Non-pigmented ciliary epithelial cell (primary cell): Measurements from ENCODE around the gene RERG.
"Not testable (repeated sequence)": the region's sequence is repeated elsewhere in the genome, so short reads cannot be mapped to it uniquely, and the experiment has no call there.

ENCODE experiments used
- DNase-seq: peaks from one replicate; pipeline ENCODE4 v3.0.0-alpha.2; 2010; ENCODE audit warnings: low read depth

The RERG gene, protein sequence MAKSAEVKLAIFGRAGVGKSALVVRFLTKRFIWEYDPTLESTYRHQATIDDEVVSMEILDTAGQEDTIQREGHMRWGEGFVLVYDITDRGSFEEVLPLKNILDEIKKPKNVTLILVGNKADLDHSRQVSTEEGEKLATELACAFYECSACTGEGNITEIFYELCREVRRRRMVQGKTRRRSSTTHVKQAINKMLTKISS

GRCh38 chr12:15220915-15221885 lies at the start of gene RERG:
TSS of gene RERG (minus strand) at chr12:15221417. CDS start at chr12:15217489, 3,928 bp downstream.
- DNase-seq, result no peak

- DNase-seq, result no peak
Measured at GRCh38 chr12:15270591-15270990, 49.4 kb upstream of the RERG start.

DNA sequence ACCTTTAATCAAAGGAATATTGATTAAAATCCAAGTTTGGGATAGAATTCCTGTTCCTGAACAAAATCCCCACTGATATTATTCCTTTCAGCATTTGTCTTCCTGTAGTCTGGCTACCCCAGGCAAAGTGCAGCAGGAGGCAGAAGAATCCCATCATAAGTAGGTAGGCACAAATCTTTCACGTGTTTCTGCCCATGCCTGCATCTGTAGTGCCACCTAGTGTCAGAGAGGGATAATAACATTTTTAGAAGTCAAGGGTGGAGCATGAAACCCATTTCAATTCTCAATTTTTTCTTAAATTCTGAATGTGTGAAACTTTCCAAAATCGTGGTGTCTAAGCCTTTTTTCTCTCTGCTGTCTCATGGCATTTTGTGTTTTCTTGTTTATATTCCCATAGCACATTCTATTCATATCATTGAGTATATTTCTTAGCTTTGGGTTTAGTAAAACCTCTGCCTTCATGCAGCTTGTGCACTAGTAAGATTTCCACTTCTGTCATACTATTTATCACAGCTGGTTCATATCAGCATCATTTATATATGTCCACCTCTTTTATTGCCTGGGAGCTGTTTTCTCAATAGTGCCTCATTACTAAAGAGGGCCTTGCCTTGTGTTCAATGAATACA lies 47.8 kb upstream of the RERG start:
- no peak for DNase-seq

GRCh38 chr12:15268309-15268708 lies 47.1 kb upstream of the RERG start:
- DNase-seq, result no peak

DNA sequence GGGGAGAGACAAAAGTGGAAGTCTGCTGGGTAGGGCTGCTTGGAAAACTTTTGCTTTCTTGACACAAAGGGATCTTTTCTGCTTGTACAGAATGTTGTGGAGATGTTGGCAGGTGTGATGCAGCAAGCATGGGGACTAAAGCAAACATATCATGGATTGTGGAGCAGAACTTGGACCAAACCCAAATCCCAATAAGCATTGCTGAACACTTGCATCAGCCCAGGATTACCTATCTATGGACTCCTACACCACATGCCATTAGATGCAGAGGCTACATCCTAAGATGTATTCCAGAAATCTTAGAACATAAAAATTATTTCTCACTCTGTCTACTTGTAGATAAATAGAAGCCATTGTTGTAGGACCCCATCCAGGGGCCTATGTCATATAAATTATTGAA lies 44.7 kb upstream of the RERG start:
- no peak for DNase-seq

DNA sequence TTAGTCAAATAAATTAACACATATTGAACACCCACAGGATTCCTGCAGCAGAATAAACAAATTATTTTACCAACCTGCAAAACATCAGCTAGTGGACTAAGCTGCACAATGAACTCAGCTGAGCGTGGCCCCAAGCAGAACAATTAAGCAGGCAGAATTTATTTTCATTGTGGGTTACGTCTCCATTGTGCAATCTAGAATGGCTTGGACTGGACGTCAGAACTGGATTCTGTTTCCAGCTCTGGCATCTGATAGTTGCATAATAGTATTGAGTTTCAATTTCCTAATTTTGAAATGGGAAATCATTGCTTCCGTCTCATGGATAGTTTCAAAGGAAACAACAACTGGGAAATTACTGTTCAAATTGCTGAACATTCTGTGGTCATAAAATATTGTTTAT lies 35.5 kb upstream of the RERG start:
- no peak for DNase-seq

GRCh38 chr12:15253990-15254389 lies 32.8 kb upstream of the RERG start:
- no peak for DNase-seq

DNA sequence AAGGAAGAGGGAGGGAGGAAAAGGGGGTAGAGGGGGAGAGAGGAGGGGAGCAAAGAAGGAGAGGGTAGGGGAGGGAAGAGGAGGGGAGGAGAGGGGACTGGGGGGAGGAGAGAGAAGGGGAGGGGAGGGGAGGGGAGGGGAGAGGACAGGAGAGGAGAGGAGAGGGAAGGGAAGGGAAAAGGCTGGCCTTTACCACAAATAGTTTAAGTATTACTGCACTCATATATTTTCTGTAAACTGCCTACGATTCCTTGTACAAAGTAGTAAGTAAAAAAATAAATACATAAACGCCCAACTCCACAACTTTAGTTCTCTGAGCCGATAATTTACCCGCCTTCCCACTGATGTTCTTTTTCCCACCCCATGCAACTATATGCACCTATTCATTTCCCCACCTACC lies 23.7 kb upstream of the RERG start:
- DNase-seq, result no peak

DNA sequence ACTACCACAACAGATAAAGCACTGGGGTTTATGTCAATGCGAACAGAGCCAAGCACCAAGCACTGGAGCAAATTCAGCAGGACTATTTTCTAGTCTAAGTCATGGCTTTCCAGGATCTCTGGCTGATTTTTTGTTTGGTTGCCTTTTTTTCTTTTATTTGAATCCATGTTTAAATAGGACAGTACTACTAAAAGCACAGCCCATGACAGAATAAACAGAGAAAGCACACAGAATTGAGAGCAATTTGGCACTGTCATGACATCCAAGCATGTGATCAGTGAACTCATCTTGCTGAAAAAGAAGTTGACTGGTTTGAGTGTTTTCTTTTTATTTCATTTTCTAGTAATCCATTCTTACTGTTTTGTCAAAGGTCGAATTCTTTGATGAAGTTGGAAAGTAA lies 23.1 kb upstream of the RERG start:
- DNase-seq, result no peak

DNA sequence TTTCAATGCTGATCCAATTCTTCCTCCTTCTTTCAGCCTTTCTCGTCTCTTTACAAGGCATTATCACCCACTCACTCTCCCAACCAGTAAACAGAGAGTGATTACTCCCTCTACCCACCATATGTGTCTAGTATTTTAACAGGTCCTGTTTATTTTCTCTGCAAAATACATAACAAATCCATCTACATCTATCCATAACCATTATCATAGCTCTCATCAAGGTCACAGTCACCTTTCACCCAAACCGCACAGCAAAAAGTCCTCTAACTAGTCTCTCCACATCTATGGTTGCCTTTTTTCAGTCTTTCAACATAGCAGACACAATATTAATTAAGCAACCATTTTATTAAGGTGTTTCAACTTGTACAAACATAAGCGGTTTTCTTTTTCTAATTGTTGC lies 21.9 kb upstream of the RERG start:
- DNase-seq, result no peak

- no peak for DNase-seq
Measured at GRCh38 chr12:15240898-15241297, 19.7 kb upstream of the RERG start.

GRCh38 chr12:15234508-15234907 lies 13.3 kb upstream of the RERG start:
- no peak for DNase-seq

DNA sequence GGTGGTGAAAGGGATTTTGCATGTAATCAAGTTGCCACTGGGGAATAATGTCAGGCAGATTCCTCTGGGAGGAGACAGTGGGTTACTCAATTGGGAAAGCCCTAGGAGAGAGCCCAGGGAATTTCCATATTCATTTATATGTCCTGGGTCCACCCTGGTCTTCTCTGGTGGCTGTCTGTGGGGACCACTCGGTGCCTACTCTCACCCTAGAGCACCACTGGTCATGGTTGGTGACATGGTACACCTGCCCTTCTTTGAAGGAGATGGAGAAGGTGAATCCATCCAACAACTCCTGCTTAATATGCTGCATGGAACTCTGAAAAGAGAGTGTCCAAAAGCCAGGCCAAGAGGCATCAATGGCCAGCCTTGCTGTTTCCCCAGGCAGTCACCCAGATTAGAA lies 12.8 kb upstream of the RERG start:
- DNase-seq, result no peak

DNA sequence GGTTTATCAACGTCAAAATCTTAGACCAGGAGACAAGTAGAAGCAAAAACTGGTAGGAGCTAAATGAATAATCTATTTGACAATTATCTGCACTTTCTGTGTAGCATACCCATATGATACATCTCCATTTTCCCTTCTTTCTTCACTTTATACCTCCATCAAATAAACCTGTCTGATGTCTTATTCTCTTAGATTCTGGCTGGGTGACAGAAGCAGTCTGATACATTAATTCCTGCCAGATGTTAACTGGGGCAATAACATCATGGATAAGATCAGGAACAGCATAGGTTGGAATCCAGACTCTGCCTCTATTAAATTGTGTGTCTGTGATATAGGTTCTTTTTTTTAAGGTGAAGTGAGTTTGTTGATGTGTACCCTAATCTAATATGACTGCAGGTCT lies 11.7 kb upstream of the RERG start:
- DNase-seq, result no peak

- DNase-seq, result no peak
Measured at GRCh38 chr12:15231493-15231892, 10.3 kb upstream of the RERG start.

GRCh38 chr12:15230751-15231150 lies 9.5 kb upstream of the RERG start:
- no peak for DNase-seq

GRCh38 chr12:15230137-15230536 lies 8.9 kb upstream of the RERG start:
- no peak for DNase-seq

- no peak for DNase-seq
Measured at GRCh38 chr12:15227004-15227679, 5.9 kb upstream of the RERG start.

GRCh38 chr12:15225863-15226218 lies 4.6 kb upstream of the RERG start:
- not testable (repeated sequence) for DNase-seq

DNA sequence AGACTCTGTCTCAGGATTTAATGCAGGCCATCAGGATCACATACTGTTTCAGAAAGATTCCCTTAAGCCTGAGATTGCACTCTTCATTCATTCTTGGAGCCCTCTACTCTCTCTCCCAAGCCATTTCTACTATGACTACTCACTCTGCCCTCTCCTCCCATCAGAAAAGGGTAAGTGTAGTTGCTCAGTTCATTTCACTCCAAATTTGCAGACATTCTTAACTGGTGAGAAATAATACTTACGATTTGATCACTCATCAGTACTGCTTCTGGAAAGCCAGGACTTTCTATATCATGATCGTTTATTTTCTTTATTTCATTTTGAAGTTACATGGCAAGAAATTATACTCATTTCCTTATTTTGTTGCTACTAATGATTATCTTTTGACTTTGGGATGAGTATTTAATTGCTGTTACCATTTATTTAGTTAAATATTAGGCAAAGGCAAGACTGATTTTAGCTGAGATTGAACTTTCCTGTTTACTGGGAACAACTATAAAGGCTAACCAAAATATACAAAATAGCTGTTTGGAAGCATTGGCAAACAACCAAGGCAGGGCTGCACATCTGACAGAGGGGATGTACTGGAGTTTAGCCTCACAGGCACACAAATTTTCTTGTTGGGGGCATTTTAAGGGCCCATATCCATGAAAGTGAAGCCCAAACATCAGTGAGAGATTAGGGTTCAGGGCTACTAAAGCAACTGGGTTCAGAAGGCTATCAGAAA lies 4.1 kb upstream of the RERG start:
- DNase-seq, result no peak

DNA sequence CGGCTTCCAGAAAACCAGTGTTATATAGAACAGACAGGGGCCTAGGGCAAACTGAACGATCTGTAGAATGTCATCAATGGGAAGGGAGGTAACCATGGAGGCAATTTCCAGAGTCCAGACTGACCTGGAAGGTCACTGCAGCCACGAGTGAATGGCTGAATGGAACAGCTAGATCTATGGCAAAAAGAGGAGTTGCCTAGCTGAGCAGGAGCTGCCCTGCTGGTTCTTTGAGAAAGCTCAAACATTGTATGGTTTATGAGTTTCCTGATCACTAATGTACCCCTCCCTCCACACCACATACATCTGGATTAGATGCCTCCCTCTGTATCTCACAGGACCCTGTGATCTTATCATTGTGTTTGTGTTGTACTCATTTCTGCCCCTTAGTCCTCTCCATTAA lies 1.0 kb upstream of the RERG start:
- no peak for DNase-seq

GRCh38 chr12:15220451-15220850 lies 766 bp downstream of the RERG start:
- no peak for DNase-seq
